ENCODE measurements around the gene CDK5. TPM values are rescaled to one million over a fixed set of nuclear protein-coding genes. Genes with fewer than 3 reads are reported as not detected.
A peak's percentile ranks its signal among the peaks of the same experiment; 100 is the strongest.

The CDK5 gene
- total RNA-seq, 1 experiment from 2014 or later = 12.2 TPM

GRCh38 chr7:151088856-151089699, 31.4 kb upstream of the CDK5 start:
- Mint-ChIP-seq H3K9me3 (ENCODE audit: unreplicated experiment) (no peaks in the 10 kb centered on the region), H3K4me1 (ENCODE audit: insufficient read depth, unreplicated experiment) (peaks cover 34% of the 10 kb centered on the region), H3K27ac (ENCODE audit: low read depth, unreplicated experiment) (peak overlapping the region; percentile 88), H3K36me3 (ENCODE audit: insufficient read depth, unreplicated experiment) (peaks cover 11% of the 10 kb centered on the region), H3K4me3 (ENCODE audit: unreplicated experiment) (peak overlapping the region; percentile 77), H3K27me3 (ENCODE audit: insufficient read depth, unreplicated experiment) (no peaks in the 10 kb centered on the region)
- no peak for TF ChIP-seq CTCF (IDR thresholded peaks at IDR 0.05; ENCODE audit: unreplicated experiment)
- CTCF ChIA-PET = interaction anchor here (0.6 to 15.0 kb wide), 9 partner anchors 8 to 1860 kb away, joined by 3 to 315 read pairs (median 3); no protein-coding TSS in a partner anchor
- DNase-seq (ENCODE audit: unreplicated experiment) = peak; percentile 38
- intact Hi-C loops (cut with micrococcal nuclease) = loop anchor here (1.0 to 2.0 kb wide), 2 partner anchors 22 to 60 kb away; partner anchors contain the start of gene ABCB8
- POLR2A ChIA-PET = interaction anchor here (0.7 to 10.0 kb wide), 7 partner anchors 22 to 1951 kb away, joined by 3 to 151 read pairs (median 9); partner anchors contain the start of genes ABCB8, ABCF2, CDK5 and REPIN1
- BruUV-seq (replicated peaks) = no TSS peak

GRCh38 chr7:151088019-151088855, 30.5 kb upstream of the CDK5 start:
- BruUV-seq (replicated peaks) = TSS peak; percentile 53
- TF ChIP-seq CTCF (IDR thresholded peaks at IDR 0.05; ENCODE audit: unreplicated experiment) = no peak
- intact Hi-C loops (cut with micrococcal nuclease) = loop anchor here (1.0 to 2.0 kb wide), 2 partner anchors 23 to 59 kb away; partner anchors contain the start of gene ABCB8
- Mint-ChIP-seq H3K27ac (ENCODE audit: low read depth, unreplicated experiment) (peak overlapping the region; percentile 88), H3K4me3 (ENCODE audit: unreplicated experiment) (peak overlapping the region; percentile 77), H3K36me3 (ENCODE audit: insufficient read depth, unreplicated experiment) (peaks cover 11% of the 10 kb centered on the region), H3K27me3 (ENCODE audit: insufficient read depth, unreplicated experiment) (no peaks in the 10 kb centered on the region), H3K9me3 (ENCODE audit: unreplicated experiment) (no peaks in the 10 kb centered on the region), H3K4me1 (ENCODE audit: insufficient read depth, unreplicated experiment) (peaks cover 34% of the 10 kb centered on the region)
- ChIA-PET CTCF (interaction anchor here (0.6 to 15.0 kb wide), 9 partner anchors 9 to 190 kb away, joined by 3 to 315 read pairs (median 3); no protein-coding TSS in a partner anchor), POLR2A (interaction anchor here (0.7 to 10.0 kb wide), 8 partner anchors 17 to 1950 kb away, joined by 3 to 151 read pairs (median 8); partner anchors contain the start of genes ABCB8, ABCF2, CDK5 and REPIN1)
- DNase-seq (ENCODE audit: unreplicated experiment) = peak; percentile 36

- H3K27me3 Mint-ChIP-seq (ENCODE audit: insufficient read depth, unreplicated experiment) = no peaks in the 10 kb centered on the region
- intact Hi-C loops (cut with micrococcal nuclease) = loop anchor here (1.0 to 2.0 kb wide), 3 partner anchors 24 to 59 kb away; partner anchors contain the start of gene ABCB8
- no TSS peak for BruUV-seq (replicated peaks)
These were observed 29.7 kb upstream of the CDK5 start for GRCh38 chr7:151087245-151088018.

More at GRCh38 chr7:151087245-151088018, 29.7 kb upstream of the CDK5 start:
- peak; percentile 24 for TF ChIP-seq CTCF (IDR thresholded peaks at IDR 0.05; ENCODE audit: unreplicated experiment)
- Mint-ChIP-seq H3K4me3 (ENCODE audit: unreplicated experiment) (peak overlapping the region; percentile 77), H3K9me3 (ENCODE audit: unreplicated experiment) (no peaks in the 10 kb centered on the region), H3K27ac (ENCODE audit: low read depth, unreplicated experiment) (peak overlapping the region; percentile 88), H3K36me3 (ENCODE audit: insufficient read depth, unreplicated experiment) (peaks cover 18% of the 10 kb centered on the region), H3K4me1 (ENCODE audit: insufficient read depth, unreplicated experiment) (peaks cover 41% of the 10 kb centered on the region)
- CTCF ChIA-PET = interaction anchor here (0.6 to 15.0 kb wide), 7 partner anchors 12 to 189 kb away, joined by 3 to 315 read pairs (median 4); no protein-coding TSS in a partner anchor
- POLR2A ChIA-PET = interaction anchor here (0.9 to 10.0 kb wide), 7 partner anchors 18 to 719 kb away, joined by 3 to 151 read pairs (median 9); partner anchors contain the start of genes ABCB8, ABCF2, CDK5 and REPIN1
- peak; percentile 59 for DNase-seq (ENCODE audit: unreplicated experiment)

Measured in MCF 10A (cell line).